Epithelial cell of esophagus (primary cell): Measurements from ENCODE around the gene AGO1.

Source experiments
- DNase-seq: peaks from one replicate; pipeline ENCODE4 v3.0.0; 2010; ENCODE audit warnings: low read depth
- H3K4me3 ChIP-seq: 2 replicates; pipeline ENCODE4 v1.5.1; 2011; ENCODE audit warnings: mild to moderate bottlenecking, low read length, control low read depth
- CTCF ChIP-seq: IDR thresholded peaks from 2 replicates; pipeline ENCODE4 v1.5.1; 2011; ENCODE audit warnings: low read depth, mild to moderate bottlenecking, low read length, control low read depth, inconsistent platforms; ENCODE audit not compliant: insufficient read depth; ENCODE audit errors: missing control alignments

The AGO1 gene

GRCh38 chr1:35915693-35916092 is 32.7 kb downstream of the AGO1 start:
- DNase-seq, result peak; percentile 37
- no peak overlapping the region for H3K4me3 ChIP-seq
- TF ChIP-seq CTCF, result no peak

- no peak for TF ChIP-seq CTCF
- H3K4me3 ChIP-seq, result no peak overlapping the region
- DNase-seq, result no peak
Observed at GRCh38 chr1:35923791-35924221, 40.8 kb downstream of the AGO1 start.

GRCh38 chr1:35924838-35925237 is 41.8 kb downstream of the AGO1 start:
- no peak for TF ChIP-seq CTCF
- H3K4me3 ChIP-seq, result no peak overlapping the region
- DNase-seq, result no peak

- H3K4me3 ChIP-seq, result no peak overlapping the region
- no peak for TF ChIP-seq CTCF
- no peak for DNase-seq
Observed at GRCh38 chr1:35925741-35926140, 42.7 kb downstream of the AGO1 start.

- no peak for TF ChIP-seq CTCF
- no peak overlapping the region for H3K4me3 ChIP-seq
- no peak for DNase-seq
Observed at GRCh38 chr1:35927472-35927871, 44.5 kb downstream of the AGO1 start.

GRCh38 chr1:35929730-35930592 is 47.0 kb downstream of the AGO1 start:
- no peak for TF ChIP-seq CTCF

More at GRCh38 chr1:35929730-35930592, 47.0 kb downstream of the AGO1 start:
- H3K4me3 ChIP-seq, result peak overlapping the region; percentile 75
- DNase-seq, result peak; percentile 58
